Measurements from ENCODE around the gene STX1A. TPM values are rescaled to one million over a fixed set of nuclear protein-coding genes. Genes with fewer than 3 reads are reported as not detected.

STX1A gene
- total RNA-seq, 1 donor from 2014 or later: 9.7 TPM

Small RNA genes lying within 50 kb of the gene (small RNA-seq; reads per million reads assigned to genes)
- gene MIR4284 (ENCODE audit: low replicate concordance) (not detected), gene RN7SL265P (ENCODE audit: low replicate concordance) (not detected)

Other genes with a start within 250 kb of the STX1A start
- gene BAZ1B, start 197.4 kb downstream of the STX1A start, total RNA-seq: 59.1 TPM
- 11.8 TPM for gene BCL7B, start 162.0 kb downstream of the STX1A start, total RNA-seq
- gene TBL2, start 141.1 kb downstream of the STX1A start, total RNA-seq: 49.1 TPM
- 3.4 TPM for gene MLXIPL, start 95.1 kb downstream of the STX1A start, total RNA-seq
- 4.2 TPM for gene VPS37D, start 51.8 kb downstream of the STX1A start, total RNA-seq
- gene DNAJC30, start 36.2 kb downstream of the STX1A start, total RNA-seq: 1.7 TPM
- 30.1 TPM for gene BUD23, start 36.1 kb downstream of the STX1A start, total RNA-seq
- gene ABHD11, start 19.1 kb upstream of the STX1A start, total RNA-seq: 19.9 TPM
- gene CLDN3, start 50.6 kb upstream of the STX1A start, total RNA-seq: 9.9 TPM
- 24.3 TPM for gene CLDN4, start 111.3 kb upstream of the STX1A start, total RNA-seq
- gene METTL27, start 122.8 kb upstream of the STX1A start, total RNA-seq: 3.6 TPM
- not detected for gene TMEM270, start 141.5 kb upstream of the STX1A start, total RNA-seq

All from tongue (tissue), 2 donors.